Right lobe of liver (tissue), 4 donors: ENCODE measurements around the gene USP30.
A peak's percentile ranks its signal among the peaks of the same experiment; 100 is the strongest.

Experiments used
- POLR2A ChIP-seq: fragments of 450-650 bp; IDR thresholded peaks from one replicate; pipeline ENCODE4 v1.6.1; 2017; ENCODE audit warnings: antibody characterized with exemption, mild to moderate bottlenecking
- TF ChIP-seq, protein P1 (sequence below), 4 donors: fragments of 200-600 bp in 3 of 4; fragments of 450-650 bp in 1 of 4; IDR thresholded peaks; one replicate each; pipeline versions ENCODE4 v1.5.1 to v1.8.0; 2016 to 2022; ENCODE audit warnings: antibody characterized with exemption in 4 of 4, mild to moderate bottlenecking in 2 of 4
- donor health status: DM: no; HTN: no; CAD: no.
- donor health status: DM: no; HTN: no; CAD: no.
- donor health status: DM: no; HTN: yes; CAD: no.

DNA sequence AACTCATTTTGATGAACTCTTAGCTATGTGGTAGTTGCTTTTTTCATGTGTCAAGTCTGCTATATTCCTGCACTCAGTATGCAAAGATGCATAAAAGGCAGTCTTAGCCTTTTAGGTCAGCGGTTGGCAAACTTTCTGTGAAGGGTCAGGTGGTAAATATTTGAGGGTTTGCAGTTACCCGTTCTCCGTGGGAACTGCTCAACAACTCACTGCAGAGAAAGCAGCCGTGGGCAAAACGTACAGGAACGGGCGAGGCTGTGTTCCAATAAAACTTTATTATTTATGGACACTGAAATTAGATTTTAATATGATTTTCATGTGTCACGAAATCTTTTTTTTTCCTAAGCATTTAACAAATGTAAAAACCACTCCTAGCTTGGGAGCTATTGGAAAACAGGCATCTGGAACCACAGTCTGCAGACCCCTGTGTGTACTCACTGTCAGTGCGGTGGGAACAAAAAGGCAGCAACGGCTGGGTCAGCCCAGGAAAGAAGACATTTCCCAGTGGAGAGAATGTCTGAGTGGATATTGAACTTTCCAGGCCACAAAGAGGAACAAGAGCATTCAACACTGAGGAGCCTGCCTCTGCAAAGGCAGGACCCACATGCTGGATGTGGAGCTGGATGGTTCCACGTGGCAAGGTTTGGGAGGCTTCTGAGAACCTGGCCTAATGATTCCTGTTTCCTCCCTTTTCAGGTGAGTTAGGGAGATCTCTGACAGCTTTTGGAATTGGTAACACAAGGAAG is 60.5 kb downstream of the USP30 start:
- peak; percentile 32 for TF ChIP-seq POLR2A
- TF ChIP-seq, protein P1, sequence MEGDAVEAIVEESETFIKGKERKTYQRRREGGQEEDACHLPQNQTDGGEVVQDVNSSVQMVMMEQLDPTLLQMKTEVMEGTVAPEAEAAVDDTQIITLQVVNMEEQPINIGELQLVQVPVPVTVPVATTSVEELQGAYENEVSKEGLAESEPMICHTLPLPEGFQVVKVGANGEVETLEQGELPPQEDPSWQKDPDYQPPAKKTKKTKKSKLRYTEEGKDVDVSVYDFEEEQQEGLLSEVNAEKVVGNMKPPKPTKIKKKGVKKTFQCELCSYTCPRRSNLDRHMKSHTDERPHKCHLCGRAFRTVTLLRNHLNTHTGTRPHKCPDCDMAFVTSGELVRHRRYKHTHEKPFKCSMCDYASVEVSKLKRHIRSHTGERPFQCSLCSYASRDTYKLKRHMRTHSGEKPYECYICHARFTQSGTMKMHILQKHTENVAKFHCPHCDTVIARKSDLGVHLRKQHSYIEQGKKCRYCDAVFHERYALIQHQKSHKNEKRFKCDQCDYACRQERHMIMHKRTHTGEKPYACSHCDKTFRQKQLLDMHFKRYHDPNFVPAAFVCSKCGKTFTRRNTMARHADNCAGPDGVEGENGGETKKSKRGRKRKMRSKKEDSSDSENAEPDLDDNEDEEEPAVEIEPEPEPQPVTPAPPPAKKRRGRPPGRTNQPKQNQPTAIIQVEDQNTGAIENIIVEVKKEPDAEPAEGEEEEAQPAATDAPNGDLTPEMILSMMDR (IDR thresholded peaks at IDR 0.05): no peak
